Suprapubic skin (tissue), 4 donors: ENCODE results near the gene NRP1. TPM values are rescaled to one million over a fixed set of nuclear protein-coding genes. Genes with fewer than 3 reads are reported as not detected.

Experiments used
- DNase-seq, 2 donors: peaks; one replicate each; pipeline ENCODE4 v3.0.0-alpha.2; 2019; ENCODE audit warnings: low spot score in 2 of 2
- H3K27ac ChIP-seq: fragments of 200-600 bp; sonication (generic); one replicate; pipeline ENCODE4 v1.5.1; 2019
- H3K27me3 ChIP-seq: fragments of 200-600 bp; sonication (generic); one replicate; pipeline ENCODE4 v1.5.1; 2019
- H3K36me3 ChIP-seq: fragments of 200-600 bp; sonication (generic); one replicate; pipeline ENCODE4 v1.5.1; 2019
- H3K4me1 ChIP-seq: fragments of 200-600 bp; sonication (generic); one replicate; pipeline ENCODE4 v1.5.1; 2019
- H3K4me3 ChIP-seq: fragments of 200-600 bp; sonication (generic); one replicate; pipeline ENCODE4 v1.5.1; 2019; ENCODE audit warnings: mild to moderate bottlenecking
- H3K9me3 ChIP-seq: fragments of 200-600 bp; sonication (generic); one replicate; pipeline ENCODE4 v1.5.1; 2019
- EP300 ChIP-seq: sonication (generic); formaldehyde crosslinking; IDR thresholded peaks from one replicate; pipeline ENCODE4 v1.6.1; 2017; ENCODE audit warnings: antibody characterized with exemption
- POLR2A ChIP-seq, 2 donors: fragments of 450-650 bp; IDR thresholded peaks; one replicate each; pipeline ENCODE4 v1.6.1; 2017; ENCODE audit warnings: antibody characterized with exemption in 2 of 2, mild to moderate bottlenecking in 2 of 2, moderate library complexity in 2 of 2
- POLR2AphosphoS5 ChIP-seq, 3 donors: sonication (generic); formaldehyde crosslinking; IDR thresholded peaks; one replicate each; pipeline ENCODE4 v1.6.1; 2017; ENCODE audit warnings: antibody characterized with exemption in 3 of 3
- WGBS: methylation state at CpG from one replicate; pipeline ENCODE4 v1.1.5; 2018; 5-methylcytosine and 5-hydroxymethylcytosine counted together
- total RNA-seq, 4 donors: library from RNA; depleted of rRNA; stranded (reverse); fragments of >200 nt; gene quantifications; one replicate each; pipeline ENCODE4 v1.1.0, GENCODE V29; 2016
- TF ChIP-seq, protein P1 (sequence below), 2 donors: fragments of 200-600 bp in 1 of 2; fragments of 450-650 bp in 1 of 2; sonication (generic) in 1 of 2; IDR thresholded peaks; one replicate each; pipeline ENCODE4 v1.5.1; 2016 to 2019; ENCODE audit warnings: antibody characterized with exemption in 2 of 2, mild to moderate bottlenecking in 1 of 2, moderate library complexity in 1 of 2

The NRP1 gene
- total RNA-seq, 4 donors from 2014 or later, result 9.5 to 23.7 (median 18.2) TPM

DNA sequence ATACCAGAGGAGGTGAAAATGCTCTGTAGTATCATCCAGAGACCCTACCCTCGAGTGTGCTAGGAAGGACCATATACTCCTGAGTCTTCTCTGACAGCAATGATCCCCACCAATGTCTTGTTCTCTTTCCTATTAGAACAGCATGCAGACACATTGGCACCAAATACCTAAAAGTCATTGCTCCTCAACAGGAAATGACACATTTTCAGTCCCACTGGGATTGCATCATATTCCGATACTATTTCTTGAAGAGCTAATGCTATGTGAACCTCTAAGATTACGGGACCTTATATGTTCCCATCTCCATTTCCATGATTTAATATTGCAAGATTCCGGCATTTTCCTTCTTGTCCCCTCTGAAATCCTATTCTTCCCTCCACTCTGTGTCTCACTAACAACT is 177.4 kb downstream of the NRP1 start:
- DNase-seq, result no peak
- H3K4me3 ChIP-seq, result no peak overlapping the region
- no peak overlapping the region for H3K27ac ChIP-seq
- H3K9me3 ChIP-seq, result no peaks in the 10 kb centered on the region
- 87% methylated on average over 4 of the region's 4 CpGs for WGBS
- H3K36me3 ChIP-seq, result no peaks in the 10 kb centered on the region
- no peaks in the 10 kb centered on the region for H3K27me3 ChIP-seq
- no peaks in the 10 kb centered on the region for H3K4me1 ChIP-seq
- TF ChIP-seq POLR2A (IDR thresholded peaks at IDR 0.05) (no peak), POLR2AphosphoS5 (IDR thresholded peaks at IDR 0.05) (no peak), EP300 (no peak)
- TF ChIP-seq, protein P1, sequence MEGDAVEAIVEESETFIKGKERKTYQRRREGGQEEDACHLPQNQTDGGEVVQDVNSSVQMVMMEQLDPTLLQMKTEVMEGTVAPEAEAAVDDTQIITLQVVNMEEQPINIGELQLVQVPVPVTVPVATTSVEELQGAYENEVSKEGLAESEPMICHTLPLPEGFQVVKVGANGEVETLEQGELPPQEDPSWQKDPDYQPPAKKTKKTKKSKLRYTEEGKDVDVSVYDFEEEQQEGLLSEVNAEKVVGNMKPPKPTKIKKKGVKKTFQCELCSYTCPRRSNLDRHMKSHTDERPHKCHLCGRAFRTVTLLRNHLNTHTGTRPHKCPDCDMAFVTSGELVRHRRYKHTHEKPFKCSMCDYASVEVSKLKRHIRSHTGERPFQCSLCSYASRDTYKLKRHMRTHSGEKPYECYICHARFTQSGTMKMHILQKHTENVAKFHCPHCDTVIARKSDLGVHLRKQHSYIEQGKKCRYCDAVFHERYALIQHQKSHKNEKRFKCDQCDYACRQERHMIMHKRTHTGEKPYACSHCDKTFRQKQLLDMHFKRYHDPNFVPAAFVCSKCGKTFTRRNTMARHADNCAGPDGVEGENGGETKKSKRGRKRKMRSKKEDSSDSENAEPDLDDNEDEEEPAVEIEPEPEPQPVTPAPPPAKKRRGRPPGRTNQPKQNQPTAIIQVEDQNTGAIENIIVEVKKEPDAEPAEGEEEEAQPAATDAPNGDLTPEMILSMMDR (IDR thresholded peaks at IDR 0.05), result no peak

DNA sequence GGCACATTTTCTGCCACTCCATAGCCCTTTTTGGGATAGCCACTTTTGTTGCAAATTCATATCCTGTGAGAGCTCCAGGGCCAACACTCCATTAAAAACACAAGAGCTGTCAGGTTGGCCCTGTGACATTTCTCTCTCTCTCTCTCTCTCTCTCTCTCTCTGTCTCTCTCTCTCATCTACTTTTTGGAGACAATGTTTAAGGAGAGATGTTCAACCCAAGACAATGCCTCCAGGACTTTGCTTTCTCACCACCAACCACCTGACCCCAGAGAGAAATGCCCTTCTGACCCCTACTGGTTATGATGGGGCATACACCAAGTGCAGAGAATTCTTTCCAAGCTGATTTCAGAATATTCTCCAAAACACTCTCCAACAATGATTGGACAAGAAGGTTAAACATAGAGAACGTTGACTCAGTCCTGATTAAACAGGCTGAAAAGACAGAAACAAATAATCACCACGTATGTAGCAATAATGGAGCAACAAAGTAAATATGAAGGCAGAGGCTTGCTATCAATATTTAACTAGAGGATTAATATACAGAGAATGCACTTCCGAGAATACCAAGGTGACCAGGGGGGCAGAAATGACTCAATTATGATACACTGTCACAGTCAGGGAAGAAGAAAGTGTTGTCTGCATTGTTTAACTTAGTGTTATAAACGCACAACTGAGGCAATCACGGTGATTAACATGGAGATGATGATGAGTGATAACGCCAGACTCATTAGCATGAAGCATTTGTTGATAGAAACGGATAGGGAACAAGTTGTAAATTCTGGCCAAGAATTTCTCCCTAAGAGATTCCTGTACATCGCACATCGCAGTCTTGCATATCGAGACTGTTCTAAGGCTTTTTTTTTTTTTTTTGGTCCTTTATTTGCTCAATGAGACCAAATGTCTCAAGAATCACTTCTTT is 178.5 kb downstream of the NRP1 start:
- Histone ChIP-seq H3K9me3 (no peaks in the 10 kb centered on the region), H3K36me3 (no peaks in the 10 kb centered on the region), H3K4me3 (no peak overlapping the region), H3K27ac (no peak overlapping the region), H3K4me1 (no peaks in the 10 kb centered on the region), H3K27me3 (no peaks in the 10 kb centered on the region)
- TF ChIP-seq POLR2A (IDR thresholded peaks at IDR 0.05) (no peak), POLR2AphosphoS5 (IDR thresholded peaks at IDR 0.05) (no peak)
- TF ChIP-seq, protein P1 (IDR thresholded peaks at IDR 0.05), result peak; percentile 22 to 40
- WGBS, result 62% methylated on average over 10 of the region's 10 CpGs
- no peak for DNase-seq

DNA sequence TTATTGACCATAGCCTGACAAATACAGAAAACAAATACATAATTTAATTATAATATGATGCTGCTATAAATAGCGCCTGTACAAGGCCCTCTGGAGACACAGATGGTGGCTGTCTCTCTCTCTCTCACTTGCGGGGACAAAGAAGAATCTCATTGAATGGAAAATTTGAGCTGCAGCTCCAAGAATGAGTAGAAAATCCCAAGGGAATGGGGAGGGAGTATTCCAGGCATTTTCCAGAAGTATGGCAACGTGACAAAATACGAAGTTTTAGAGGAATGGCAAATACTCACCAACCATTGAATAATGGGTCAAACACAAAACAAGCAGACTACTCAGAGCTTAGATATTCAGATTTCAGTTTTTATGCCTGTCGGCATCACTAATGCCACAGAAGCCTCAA is 179.9 kb downstream of the NRP1 start:
- no peak for TF ChIP-seq POLR2AphosphoS5 (IDR thresholded peaks at IDR 0.05)
- no peaks in the 10 kb centered on the region for H3K27me3 ChIP-seq
- H3K9me3 ChIP-seq, result no peaks in the 10 kb centered on the region
- DNase-seq, result no peak
- WGBS, result 62% methylated on average over 5 of the region's 5 CpGs
- no peaks in the 10 kb centered on the region for H3K36me3 ChIP-seq
- H3K4me1 ChIP-seq, result no peaks in the 10 kb centered on the region
- no peak overlapping the region for H3K4me3 ChIP-seq
- H3K27ac ChIP-seq, result no peak overlapping the region

DNA sequence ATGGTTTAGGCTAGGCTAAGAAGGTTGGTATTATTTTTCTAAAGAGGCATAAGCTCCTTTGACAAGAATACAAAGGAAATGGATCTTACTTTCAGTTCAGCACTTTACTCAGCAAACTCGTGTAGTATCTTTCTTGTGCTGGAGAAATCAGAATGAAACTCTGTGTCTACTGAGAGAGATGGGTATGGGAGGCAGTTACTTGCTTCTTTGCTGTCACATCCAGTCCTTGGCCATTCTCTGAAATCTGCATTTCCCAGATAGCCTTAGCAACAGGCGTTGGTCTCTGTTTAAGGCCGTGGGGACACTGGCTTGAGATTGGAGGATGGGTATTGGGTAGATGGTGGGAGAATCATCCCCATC is 180.5 kb downstream of the NRP1 start:
- Histone ChIP-seq H3K4me3 (no peak overlapping the region), H3K36me3 (no peaks in the 10 kb centered on the region), H3K27me3 (no peaks in the 10 kb centered on the region), H3K9me3 (no peaks in the 10 kb centered on the region), H3K27ac (no peak overlapping the region), H3K4me1 (no peaks in the 10 kb centered on the region)
- TF ChIP-seq POLR2AphosphoS5 (IDR thresholded peaks at IDR 0.05) (no peak), POLR2A (IDR thresholded peaks at IDR 0.05) (no peak), EP300 (no peak)
- TF ChIP-seq, protein P1 (IDR thresholded peaks at IDR 0.05), result no peak
- 74% methylated on average over 3 of the region's 3 CpGs for WGBS
- DNase-seq, result no peak

DNA sequence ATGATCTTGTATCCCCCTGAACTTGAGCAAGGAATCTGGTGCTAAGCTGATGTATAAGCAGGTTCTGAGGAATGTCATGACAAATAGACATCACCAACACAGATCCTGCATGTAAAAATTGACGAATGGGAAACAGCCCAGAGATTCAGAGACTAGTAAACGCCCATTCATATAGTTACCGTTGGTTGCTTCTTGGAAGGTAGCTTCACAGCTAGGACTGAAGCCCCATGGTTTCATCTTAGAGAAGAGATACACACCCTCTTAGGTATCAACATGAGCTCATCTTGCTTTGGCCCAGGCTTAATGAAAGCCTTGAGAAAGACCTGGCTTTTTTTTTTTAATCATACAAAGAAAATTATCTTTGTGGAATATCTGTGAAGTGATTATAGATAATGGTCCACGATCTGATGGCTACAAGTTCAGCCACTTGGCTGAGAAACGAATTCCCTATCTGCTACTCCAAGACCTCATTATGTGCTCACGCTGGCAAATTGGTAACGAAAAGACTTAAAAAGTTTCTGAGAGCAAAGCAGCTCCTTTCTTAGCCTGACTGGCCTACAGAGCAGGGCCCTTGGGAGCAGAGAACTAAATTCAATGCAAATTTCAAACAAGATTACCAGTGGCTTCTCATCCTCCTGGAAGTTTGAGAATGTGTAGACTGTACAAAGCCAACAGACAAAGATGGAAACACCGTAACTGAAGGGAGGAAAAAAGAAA is 181.1 kb downstream of the NRP1 start:
- WGBS, result 92% methylated on average over 8 of the region's 8 CpGs
- no peak for DNase-seq
- H3K36me3 ChIP-seq, result no peaks in the 10 kb centered on the region
- no peak overlapping the region for H3K27ac ChIP-seq
- H3K4me1 ChIP-seq, result no peaks in the 10 kb centered on the region
- H3K4me3 ChIP-seq, result no peak overlapping the region
- H3K9me3 ChIP-seq, result no peaks in the 10 kb centered on the region
- H3K27me3 ChIP-seq, result no peaks in the 10 kb centered on the region
- TF ChIP-seq, protein P1 (IDR thresholded peaks at IDR 0.05), result no peak
- TF ChIP-seq EP300 (no peak), POLR2A (IDR thresholded peaks at IDR 0.05) (no peak), POLR2AphosphoS5 (IDR thresholded peaks at IDR 0.05) (no peak)
